Measurements from ENCODE around the gene CACNA1C. TPM values are rescaled to one million over a fixed set of nuclear protein-coding genes. Genes with fewer than 3 reads are reported as not detected.
"Not testable (repeated sequence)": the region's sequence is repeated elsewhere in the genome, so short reads cannot be mapped to it uniquely, and the experiment has no call there.

The CACNA1C gene
- total RNA-seq, 1 experiment from 2014 or later, result 1.1 TPM

DNA sequence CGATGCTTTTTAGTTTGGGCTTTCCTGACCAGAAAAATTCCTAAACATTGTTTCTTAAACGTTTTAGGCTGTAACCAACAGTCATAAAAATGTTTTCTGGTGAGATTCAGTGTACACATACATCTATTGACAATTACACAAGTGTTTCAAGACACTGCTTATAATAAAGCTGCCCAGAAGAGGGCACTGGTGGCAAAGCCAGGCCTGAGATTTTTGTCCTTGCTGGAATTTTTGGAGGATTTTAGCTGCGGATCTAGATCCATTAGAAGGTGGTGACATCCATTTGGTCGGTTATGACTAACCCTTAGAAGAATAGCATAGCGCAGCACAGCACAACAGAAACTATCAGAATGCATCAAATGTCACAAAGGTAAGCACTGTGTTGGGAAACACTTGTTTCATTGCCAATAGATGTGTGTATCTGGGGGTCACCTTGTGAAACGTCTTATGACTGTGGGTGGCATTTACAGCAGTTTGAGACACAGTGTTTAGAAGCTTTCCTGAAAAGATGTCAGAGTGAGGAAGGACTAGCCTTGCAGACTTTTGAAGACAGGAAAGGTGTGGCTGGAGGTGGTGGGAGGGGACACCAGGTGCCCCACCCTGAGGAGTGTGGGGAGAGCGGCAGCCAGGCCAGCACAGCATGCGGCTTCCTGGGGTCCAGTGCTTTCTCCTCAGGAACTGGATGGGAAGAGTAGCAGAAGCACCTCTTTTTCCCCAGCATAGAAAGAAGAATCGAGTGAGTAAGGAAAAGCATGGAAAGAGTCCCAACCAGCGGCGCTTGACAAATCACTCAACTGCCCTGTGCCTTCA, 687.2 kb downstream of the CACNA1C start:
- Histone ChIP-seq H2BK5ac (ENCODE audit: insufficient read length, low read length) (no peak overlapping the region), H4K20me1 (ENCODE audit: control insufficient read depth, insufficient read depth, insufficient read length) (no peaks in the 10 kb centered on the region), H4K91ac (ENCODE audit: insufficient read length, low read depth, low read length) (no peak overlapping the region), H4K5ac (ENCODE audit: insufficient read length, low read depth, low read length) (no peak overlapping the region), H3K79me1 (ENCODE audit: insufficient read depth, low read depth, low read length, poor library complexity, severe bottlenecking) (no peaks in the 10 kb centered on the region), H2AFZ (ENCODE audit: low read length) (no peak overlapping the region), H4K8ac (replicated peaks; ENCODE audit: insufficient read length, low read depth, low read length) (no peak overlapping the region), H3K14ac (ENCODE audit: insufficient read depth, low read length) (no peak overlapping the region), H3K4ac (ENCODE audit: low read depth, low read length) (no peak overlapping the region), H3K4me2 (ENCODE audit: insufficient read depth, insufficient read length, low read length) (no peak overlapping the region), H2BK15ac (ENCODE audit: low read depth, low read length) (no peak overlapping the region), H3K9ac (ENCODE audit: extremely low read depth, insufficient read length, low read length) (no peak overlapping the region), H3K23me2 (ENCODE audit: insufficient read length, low read depth, low read length, poor library complexity, severe bottlenecking) (no peaks in the 10 kb centered on the region), H3K4me1 (ENCODE audit: insufficient read depth, low read length) (no peaks in the 10 kb centered on the region; the same call in 1 of the 2 replicates), H2BK20ac (ENCODE audit: low read depth, low read length, poor library complexity, severe bottlenecking) (no peak overlapping the region), H3K18ac (ENCODE audit: insufficient read length, low read depth, low read length) (no peak overlapping the region), H3K27me3 (ENCODE audit: insufficient read depth, low read length) (no peaks in the 10 kb centered on the region), H2BK12ac (ENCODE audit: insufficient read length, low read depth, low read length) (no peak overlapping the region), H3K23ac (ENCODE audit: insufficient read length, low read depth, low read length) (no peak overlapping the region), H3K79me2 (ENCODE audit: insufficient read depth, low read length) (no peaks in the 10 kb centered on the region), H3T11ph (ENCODE audit: low read length) (no peak overlapping the region), H3K9me3 (ENCODE audit: control insufficient read depth, low read depth, low read length) (no peaks in the 10 kb centered on the region), H3K56ac (ENCODE audit: insufficient read length, low read depth, low read length) (no peak overlapping the region), H2BK120ac (ENCODE audit: low read depth, low read length, poor library complexity, severe bottlenecking) (no peak overlapping the region), H3K27ac (ENCODE audit: insufficient read length, low read depth, low read length) (no peak overlapping the region), H2AK5ac (ENCODE audit: insufficient read length, low read length) (no peak overlapping the region)
- Mint-ChIP-seq H3K27me3 (ENCODE audit: low read depth) (peaks cover 2% of the 10 kb centered on the region), H3K4me3 (no peak overlapping the region; a peak in 1 of 5 replicates), H3K36me3 (ENCODE audit: insufficient read depth in 1 of 3, low read depth in 3 of 3) (no peaks in the 10 kb centered on the region; a peak in 1 of 7 replicates), H3K4me1 (peaks cover 11 to 14% of the 10 kb centered on the region in 2 experiments), H3K9me3 (peaks cover 3 to 5% of the 10 kb centered on the region in 2 experiments; a peak in 2 of 5 replicates), H3K27ac (no peak overlapping the region)
- WGBS (ENCODE audit: extremely low coverage, insufficient read length, low lambda C conversion rate), result no CpG with 5 or more reads among the region's 11 CpGs
- TF ChIP-seq, protein P1, sequence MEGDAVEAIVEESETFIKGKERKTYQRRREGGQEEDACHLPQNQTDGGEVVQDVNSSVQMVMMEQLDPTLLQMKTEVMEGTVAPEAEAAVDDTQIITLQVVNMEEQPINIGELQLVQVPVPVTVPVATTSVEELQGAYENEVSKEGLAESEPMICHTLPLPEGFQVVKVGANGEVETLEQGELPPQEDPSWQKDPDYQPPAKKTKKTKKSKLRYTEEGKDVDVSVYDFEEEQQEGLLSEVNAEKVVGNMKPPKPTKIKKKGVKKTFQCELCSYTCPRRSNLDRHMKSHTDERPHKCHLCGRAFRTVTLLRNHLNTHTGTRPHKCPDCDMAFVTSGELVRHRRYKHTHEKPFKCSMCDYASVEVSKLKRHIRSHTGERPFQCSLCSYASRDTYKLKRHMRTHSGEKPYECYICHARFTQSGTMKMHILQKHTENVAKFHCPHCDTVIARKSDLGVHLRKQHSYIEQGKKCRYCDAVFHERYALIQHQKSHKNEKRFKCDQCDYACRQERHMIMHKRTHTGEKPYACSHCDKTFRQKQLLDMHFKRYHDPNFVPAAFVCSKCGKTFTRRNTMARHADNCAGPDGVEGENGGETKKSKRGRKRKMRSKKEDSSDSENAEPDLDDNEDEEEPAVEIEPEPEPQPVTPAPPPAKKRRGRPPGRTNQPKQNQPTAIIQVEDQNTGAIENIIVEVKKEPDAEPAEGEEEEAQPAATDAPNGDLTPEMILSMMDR (conservative IDR thresholded peaks at IDR 0.05), result peak; percentile 85
- peak; percentile 25 for DNase-seq

DNA sequence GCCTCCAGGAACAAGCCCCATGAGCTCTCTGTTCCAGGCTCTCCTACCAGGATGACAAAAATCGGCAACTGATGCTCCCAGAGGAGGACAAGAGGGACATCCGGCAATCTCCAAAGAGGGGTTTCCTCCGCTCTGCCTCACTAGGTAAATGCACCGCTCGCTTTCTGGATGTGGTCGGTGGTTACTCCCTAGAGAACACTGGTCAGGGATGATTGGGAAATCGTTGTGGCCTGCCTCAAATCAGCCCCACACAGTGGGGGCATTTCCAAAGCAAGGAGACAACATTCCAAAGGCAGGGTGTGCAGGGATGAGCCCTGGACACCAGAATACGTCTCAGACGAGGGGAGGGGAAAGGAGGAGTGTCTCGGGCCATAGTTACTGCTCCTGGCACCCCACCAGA, 689.2 kb downstream of the CACNA1C start:
- not testable (repeated sequence) for H4K5ac ChIP-seq (ENCODE audit: insufficient read length, low read depth, low read length); H3K14ac ChIP-seq (ENCODE audit: insufficient read depth, low read length); H3K56ac ChIP-seq (ENCODE audit: insufficient read length, low read depth, low read length); H3T11ph ChIP-seq (ENCODE audit: low read length); H3K27me3 ChIP-seq (ENCODE audit: insufficient read depth, low read length); H3K27me3 Mint-ChIP-seq (ENCODE audit: low read depth); H3K4me1 ChIP-seq (ENCODE audit: insufficient read depth, low read length); H2BK20ac ChIP-seq (ENCODE audit: low read depth, low read length, poor library complexity, severe bottlenecking); H2BK5ac ChIP-seq (ENCODE audit: insufficient read length, low read length); H3K9me3 ChIP-seq (ENCODE audit: control insufficient read depth, low read depth, low read length); H2BK15ac ChIP-seq (ENCODE audit: low read depth, low read length); H3K79me1 ChIP-seq (ENCODE audit: insufficient read depth, low read depth, low read length, poor library complexity, severe bottlenecking); H2BK120ac ChIP-seq (ENCODE audit: low read depth, low read length, poor library complexity, severe bottlenecking); H3K4ac ChIP-seq (ENCODE audit: low read depth, low read length); H4K8ac ChIP-seq (replicated peaks; ENCODE audit: insufficient read length, low read depth, low read length); H4K91ac ChIP-seq (ENCODE audit: insufficient read length, low read depth, low read length); H3K9me3 Mint-ChIP-seq; H3K18ac ChIP-seq (ENCODE audit: insufficient read length, low read depth, low read length); H4K20me1 ChIP-seq (ENCODE audit: control insufficient read depth, insufficient read depth, insufficient read length); H3K27ac Mint-ChIP-seq; H3K79me2 ChIP-seq (ENCODE audit: insufficient read depth, low read length); H3K23ac ChIP-seq (ENCODE audit: insufficient read length, low read depth, low read length); H3K23me2 ChIP-seq (ENCODE audit: insufficient read length, low read depth, low read length, poor library complexity, severe bottlenecking); H3K36me3 Mint-ChIP-seq (ENCODE audit: insufficient read depth in 1 of 3, low read depth in 3 of 3); H2AFZ ChIP-seq (ENCODE audit: low read length); H3K4me2 ChIP-seq (ENCODE audit: insufficient read depth, insufficient read length, low read length); H3K27ac ChIP-seq (ENCODE audit: insufficient read length, low read depth, low read length); H2AK5ac ChIP-seq (ENCODE audit: insufficient read length, low read length); H2BK12ac ChIP-seq (ENCODE audit: insufficient read length, low read depth, low read length); H3K4me3 Mint-ChIP-seq; H3K9ac ChIP-seq (ENCODE audit: extremely low read depth, insufficient read length, low read length)
- peaks cover 11% of the 10 kb centered on the region in 2 experiments for H3K4me1 Mint-ChIP-seq
- DNase-seq, result peak; percentile 11
- WGBS (ENCODE audit: extremely low coverage, insufficient read length, low lambda C conversion rate), result no CpG with 5 or more reads among the region's 10 CpGs

Measured in H9 (cell line).